C4-2B (cell line): ENCODE measurements around the gene FER1L5.

Experiments used
- H3K27ac ChIP-seq: fragments of 450-650 bp; 2 replicates; pipeline ENCODE4 v1.5.1; 2017
- CTCF ChIP-seq: fragments of 450-650 bp; conservative IDR thresholded peaks from 2 replicates; pipeline ENCODE4 v1.5.1; 2017; ENCODE audit warnings: mild to moderate bottlenecking
- ZFX ChIP-seq: fragments of 450-650 bp; IDR thresholded peaks from 2 replicates; pipeline ENCODE4 v1.6.1; 2017

FER1L5 gene

GRCh38 chr2:96642564-96643360 lies at the start of gene FER1L5:
Gene FER1L5 (plus strand): TSS chr2:96642764. CDS start chr2:96642837, 73 bp downstream.
- TF ChIP-seq CTCF (no peak), ZFX (no peak)
- no peak within 1 kb of the TSS for H3K27ac ChIP-seq

- H3K27ac ChIP-seq = no peak overlapping the region
Observed at GRCh38 chr2:96594282-96594681, 48.3 kb upstream of the FER1L5 start.

DNA sequence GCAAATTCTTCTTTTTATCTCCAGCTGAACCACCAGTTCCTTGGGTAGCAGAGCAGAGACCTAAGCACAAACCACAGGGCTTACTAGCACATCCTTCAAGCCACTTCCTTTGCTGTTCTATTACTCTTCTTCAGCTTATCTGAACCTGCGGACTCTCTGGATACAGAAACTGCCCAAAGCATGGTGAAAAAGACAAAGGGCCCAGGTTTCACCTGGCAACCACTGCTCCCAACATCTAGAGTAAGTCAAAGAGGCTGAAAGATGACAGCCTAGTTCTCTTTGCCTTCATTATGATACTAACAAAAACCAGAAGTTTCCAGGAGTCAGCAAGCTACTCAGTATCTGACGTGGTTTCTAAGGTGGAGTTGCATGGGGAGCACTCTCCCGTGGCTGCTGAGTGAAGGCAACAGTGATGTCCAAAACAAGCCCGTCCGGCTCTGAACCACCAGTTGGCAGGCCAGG lies 47.8 kb upstream of the FER1L5 start:
- H3K27ac ChIP-seq = no peak overlapping the region
- TF ChIP-seq ZFX (no peak), CTCF (no peak)

More at GRCh38 chr2:96594282-96594681, 48.3 kb upstream of the FER1L5 start:
- TF ChIP-seq CTCF (no peak), ZFX (no peak)

- TF ChIP-seq ZFX = no peak
- no peak for TF ChIP-seq CTCF
- no peak overlapping the region for H3K27ac ChIP-seq
Observed at GRCh38 chr2:96596596-96596995, 46.0 kb upstream of the FER1L5 start.

GRCh38 chr2:96599941-96600340 lies 42.6 kb upstream of the FER1L5 start:
- TF ChIP-seq CTCF (no peak), ZFX (no peak)

DNA sequence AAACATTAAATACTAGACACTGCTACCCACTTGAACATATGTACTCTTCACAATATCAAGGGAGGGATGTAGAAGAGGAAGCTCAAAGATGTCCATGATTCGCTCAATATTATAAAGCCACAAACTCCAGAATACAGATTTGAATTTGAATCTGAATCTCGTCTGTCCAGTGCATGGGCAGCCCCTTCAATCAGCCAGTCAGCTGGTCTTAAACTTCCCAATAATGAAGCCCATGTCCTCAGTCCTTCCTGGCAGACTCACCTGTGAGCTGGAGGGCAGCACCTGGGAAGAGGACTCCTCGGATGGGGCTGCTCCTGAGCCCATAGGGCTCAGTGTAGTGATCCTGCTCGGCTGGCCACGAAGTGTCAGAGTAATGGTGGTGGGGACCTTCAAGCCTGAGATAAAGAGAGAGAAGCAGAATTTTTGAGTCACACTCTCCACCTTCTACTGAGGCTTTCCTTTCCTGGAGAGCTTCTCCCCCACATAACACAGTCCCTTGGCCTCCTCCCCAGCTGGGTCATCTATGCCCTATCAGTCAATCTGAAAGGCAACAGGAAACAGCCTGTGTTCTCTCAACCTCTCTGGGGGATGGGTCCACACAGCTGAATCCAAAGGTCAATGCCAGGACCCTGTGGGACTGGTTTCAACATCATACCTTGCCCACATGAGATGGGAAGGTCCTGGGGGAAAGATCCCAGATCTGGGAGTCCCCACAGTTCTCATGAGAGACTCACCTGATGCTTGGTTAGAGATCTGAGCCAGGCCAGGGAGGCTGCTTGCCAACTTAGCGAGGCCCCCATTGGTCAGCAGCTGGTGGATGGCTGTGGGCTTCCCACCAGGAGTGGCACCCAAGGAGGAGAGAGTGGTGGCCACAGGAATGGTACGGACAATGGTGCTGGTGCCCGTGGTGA lies 40.9 kb upstream of the FER1L5 start:
- H3K27ac ChIP-seq = no peak overlapping the region
- no peak for TF ChIP-seq CTCF
- no peak for TF ChIP-seq ZFX

More at GRCh38 chr2:96599941-96600340, 42.6 kb upstream of the FER1L5 start:
- no peak overlapping the region for H3K27ac ChIP-seq
